ENCODE measurements around the gene GTSE1. TPM values are rescaled to one million over a fixed set of nuclear protein-coding genes. Genes with fewer than 3 reads are reported as not detected.
A peak's percentile ranks its signal among the peaks of the same experiment; 100 is the strongest.

GTSE1 gene
- total and polyA plus RNA-seq, 4 donors = 1.0 to 2.3 (median 1.2) TPM

DNA sequence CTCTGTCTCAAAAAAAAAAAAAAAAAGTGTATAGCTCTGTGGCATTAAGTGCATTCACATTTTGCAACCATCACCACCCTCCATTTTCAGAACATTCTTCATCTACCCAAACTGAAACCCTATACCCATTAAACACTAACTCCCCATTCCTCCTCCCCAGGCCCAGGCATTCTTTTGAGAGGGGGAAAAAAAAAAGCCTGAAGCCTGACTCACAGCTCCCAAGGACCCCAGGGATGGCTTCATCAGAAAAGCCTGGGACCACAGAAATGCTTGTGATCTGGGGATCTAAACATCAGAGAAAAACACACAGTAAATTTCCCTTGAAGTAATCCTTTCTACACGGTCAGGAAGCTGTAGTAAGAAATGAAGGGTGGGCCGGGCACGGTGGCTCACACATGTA is 10.7 kb upstream of the GTSE1 start:
- 95% methylated on average over 3 of the region's 3 CpGs for WGBS, 2 donors
- DNase-seq (no peak), ATAC-seq (ENCODE audit: insufficient read depth, low FRiP score) (no peak)
- no peak overlapping the region for H3K9ac ChIP-seq (ENCODE audit: insufficient read depth in 1 of 2, low read length in 2 of 2)
- TF ChIP-seq, protein P1, sequence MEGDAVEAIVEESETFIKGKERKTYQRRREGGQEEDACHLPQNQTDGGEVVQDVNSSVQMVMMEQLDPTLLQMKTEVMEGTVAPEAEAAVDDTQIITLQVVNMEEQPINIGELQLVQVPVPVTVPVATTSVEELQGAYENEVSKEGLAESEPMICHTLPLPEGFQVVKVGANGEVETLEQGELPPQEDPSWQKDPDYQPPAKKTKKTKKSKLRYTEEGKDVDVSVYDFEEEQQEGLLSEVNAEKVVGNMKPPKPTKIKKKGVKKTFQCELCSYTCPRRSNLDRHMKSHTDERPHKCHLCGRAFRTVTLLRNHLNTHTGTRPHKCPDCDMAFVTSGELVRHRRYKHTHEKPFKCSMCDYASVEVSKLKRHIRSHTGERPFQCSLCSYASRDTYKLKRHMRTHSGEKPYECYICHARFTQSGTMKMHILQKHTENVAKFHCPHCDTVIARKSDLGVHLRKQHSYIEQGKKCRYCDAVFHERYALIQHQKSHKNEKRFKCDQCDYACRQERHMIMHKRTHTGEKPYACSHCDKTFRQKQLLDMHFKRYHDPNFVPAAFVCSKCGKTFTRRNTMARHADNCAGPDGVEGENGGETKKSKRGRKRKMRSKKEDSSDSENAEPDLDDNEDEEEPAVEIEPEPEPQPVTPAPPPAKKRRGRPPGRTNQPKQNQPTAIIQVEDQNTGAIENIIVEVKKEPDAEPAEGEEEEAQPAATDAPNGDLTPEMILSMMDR (IDR thresholded peaks at IDR 0.05; ENCODE audit: control extremely low read depth, extremely low read depth) = no peak
- no peak overlapping the region for H3K4me3 ChIP-seq
- no peak overlapping the region for H3K27ac ChIP-seq (ENCODE audit: low read depth in 1 of 2, low read length in 1 of 2)
- H3K9me3 ChIP-seq (ENCODE audit: control insufficient read depth in 4 of 4, insufficient read depth in 3 of 4, low read length in 3 of 4) = no peaks in the 10 kb centered on the region
- no peaks in the 10 kb centered on the region for H3K27me3 ChIP-seq (ENCODE audit: control insufficient read depth in 3 of 3, insufficient read depth in 3 of 3, low read length in 2 of 3)
- peaks cover 11 to 55% (median 17%) of the 10 kb centered on the region in 4 donors for H3K36me3 ChIP-seq (ENCODE audit: control insufficient read depth in 4 of 4, insufficient read depth in 4 of 4, low read length in 4 of 4)
- peaks cover 0 to 13% (median 0%) of the 10 kb centered on the region in 5 donors for H3K4me1 ChIP-seq (ENCODE audit: control insufficient read depth in 5 of 5, insufficient read depth in 5 of 5, low read length in 5 of 5)

- H3K9ac ChIP-seq (ENCODE audit: insufficient read depth in 1 of 2, low read length in 2 of 2) = no peak overlapping the region
- no peaks in the 10 kb centered on the region for H3K27me3 ChIP-seq (ENCODE audit: control insufficient read depth in 3 of 3, insufficient read depth in 3 of 3, low read length in 2 of 3)
- H3K27ac ChIP-seq (ENCODE audit: low read depth in 1 of 2, low read length in 1 of 2) = peak overlapping the region in 1 of 2 donors; percentile 72
- TF ChIP-seq, protein P1 (IDR thresholded peaks at IDR 0.05; ENCODE audit: control extremely low read depth, extremely low read depth) = no peak
- peaks cover 0 to 13% (median 0%) of the 10 kb centered on the region in 5 donors for H3K4me1 ChIP-seq (ENCODE audit: control insufficient read depth in 5 of 5, insufficient read depth in 5 of 5, low read length in 5 of 5)
- H3K4me3 ChIP-seq = peak overlapping the region; percentile 5
- DNase-seq (no peak), ATAC-seq (ENCODE audit: insufficient read depth, low FRiP score) (no peak)
- WGBS, 2 donors = 85 to 95% methylated on average over 15 of the region's 15 CpGs
- peaks cover 0 to 2% (median 0%) of the 10 kb centered on the region in 4 donors for H3K9me3 ChIP-seq (ENCODE audit: control insufficient read depth in 4 of 4, insufficient read depth in 3 of 4, low read length in 3 of 4)
- peaks cover 12 to 50% (median 16%) of the 10 kb centered on the region in 4 donors for H3K36me3 ChIP-seq (ENCODE audit: control insufficient read depth in 4 of 4, insufficient read depth in 4 of 4, low read length in 4 of 4)
Observed at GRCh38 chr22:46286941-46287872, 9.5 kb upstream of the GTSE1 start.

DNA sequence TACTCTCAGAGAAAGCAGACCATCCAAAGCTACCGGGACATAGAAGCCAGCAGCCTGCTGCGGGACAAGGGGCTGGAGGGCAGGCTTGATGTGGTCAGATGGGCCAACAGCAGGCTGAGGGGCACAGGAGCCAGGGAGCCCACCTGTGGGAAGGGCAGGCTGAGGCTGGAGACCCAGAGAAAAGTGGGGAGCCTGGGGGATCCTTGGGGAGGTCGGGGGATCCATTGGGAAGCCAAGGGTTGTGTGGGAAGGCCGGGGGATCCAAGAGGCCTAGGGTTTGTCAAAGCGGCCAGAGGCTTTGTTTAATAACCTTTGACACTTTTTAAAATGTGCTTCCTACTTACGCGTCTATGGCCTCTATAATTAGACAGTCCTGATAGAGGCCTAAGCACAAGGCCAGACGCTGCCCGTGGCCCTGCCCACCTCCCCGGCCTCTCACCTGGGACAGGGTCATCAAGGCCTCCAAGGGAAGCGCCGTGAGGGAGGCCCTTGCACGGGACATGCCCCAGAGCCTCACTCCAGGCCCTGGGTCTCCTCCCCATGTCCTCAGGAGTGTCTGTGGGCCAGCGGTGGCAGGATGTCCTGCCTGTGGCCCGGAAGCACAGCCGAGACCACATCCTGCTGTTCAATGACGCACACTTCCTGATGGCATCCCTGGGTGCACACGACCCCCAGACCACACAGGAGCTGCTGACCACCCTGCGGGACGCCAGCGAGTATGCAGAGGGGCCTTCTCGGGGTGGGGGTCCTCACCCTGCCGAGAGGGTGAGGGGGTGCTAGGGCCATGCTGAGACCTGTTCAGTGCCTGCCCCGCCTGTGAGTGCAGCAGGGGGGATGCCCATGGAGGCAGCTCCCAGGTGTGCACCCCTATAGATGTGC is 8.6 kb upstream of the GTSE1 start:
- Histone ChIP-seq H3K9me3 (ENCODE audit: control insufficient read depth in 4 of 4, insufficient read depth in 3 of 4, low read length in 3 of 4) (peaks cover 0 to 4% (median 0%) of the 10 kb centered on the region in 4 donors), H3K27me3 (ENCODE audit: control insufficient read depth in 3 of 3, insufficient read depth in 3 of 3, low read length in 2 of 3) (no peaks in the 10 kb centered on the region), H3K9ac (ENCODE audit: insufficient read depth in 1 of 2, low read length in 2 of 2) (no peak overlapping the region), H3K4me1 (ENCODE audit: control insufficient read depth in 5 of 5, insufficient read depth in 5 of 5, low read length in 5 of 5) (peaks cover 0 to 13% (median 0%) of the 10 kb centered on the region in 5 donors), H3K27ac (ENCODE audit: low read depth in 1 of 2, low read length in 1 of 2) (peak overlapping the region; percentile 15 to 72), H3K4me3 (peak overlapping the region; percentile 5), H3K36me3 (ENCODE audit: control insufficient read depth in 4 of 4, insufficient read depth in 4 of 4, low read length in 4 of 4) (peaks cover 15 to 51% (median 19%) of the 10 kb centered on the region in 4 donors)
- 28 to 51% methylated on average over 24 of the region's 24 CpGs for WGBS, 2 donors
- peak in 1 of 3 donors; percentile 43 for DNase-seq
- TF ChIP-seq, protein P1 (IDR thresholded peaks at IDR 0.05; ENCODE audit: control extremely low read depth, extremely low read depth) = no peak
- ATAC-seq (ENCODE audit: insufficient read depth, low FRiP score) = peak; percentile 60
